ENCODE data around the gene CLEC1B. TPM values are rescaled to one million over a fixed set of nuclear protein-coding genes. Genes with fewer than 3 reads are reported as not detected.

The CLEC1B gene
- total RNA-seq, 1 experiment from 2014 or later: not detected

DNA sequence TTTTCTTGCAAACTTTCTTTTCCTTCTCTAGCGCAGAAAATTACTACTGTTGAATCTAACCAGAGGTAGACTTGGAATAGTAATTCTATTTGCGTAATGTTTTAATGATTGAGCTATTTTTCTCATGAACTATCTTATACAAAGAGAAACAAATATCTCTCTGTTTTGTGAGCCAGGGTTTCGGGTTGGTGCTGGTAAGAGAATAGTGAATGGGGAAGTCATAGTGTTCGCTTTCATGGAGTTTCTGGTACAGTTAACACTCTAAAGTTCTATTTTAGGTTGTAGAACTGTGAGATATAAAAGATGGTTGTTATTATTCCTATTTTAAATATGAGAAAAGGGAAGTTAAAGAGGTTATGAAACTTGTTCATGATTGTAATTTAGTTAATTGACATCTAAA, 6.6 kb downstream of the CLEC1B start:
- H3K79me2 ChIP-seq (ENCODE audit: insufficient read depth, low read length): no peaks in the 10 kb centered on the region
- no peak overlapping the region for H2AFZ ChIP-seq (ENCODE audit: low read depth, low read length, poor library complexity, severe bottlenecking)
- RAD21 ChIA-PET (ENCODE audit: low non-redundant PET in 1 of 2, low total read pairs in 2 of 2, uncharacterized antibody in 2 of 2, unreplicated experiment in 2 of 2): no interaction called here
- POLR2A ChIA-PET: no interaction called here
- BruUV-seq (replicated peaks): no TSS peak
- no peaks in the 10 kb centered on the region for H4K20me1 ChIP-seq (ENCODE audit: insufficient read depth)
- CTCF ChIA-PET: no interaction called here
- no peak overlapping the region for H3K9ac ChIP-seq (ENCODE audit: low read length)
- intact Hi-C loops (cut with micrococcal nuclease): no loop called here
- TF ChIP-seq ZFX (IDR thresholded peaks at IDR 0.05): no peak
- no peak for TF ChIP-seq ZNF274 (IDR thresholded peaks at IDR 0.05; ENCODE audit: low read depth, low read length)
- no peak for TF ChIP-seq CEBPB (IDR thresholded peaks at IDR 0.05; ENCODE audit: low read depth)
- TF ChIP-seq, protein P1, sequence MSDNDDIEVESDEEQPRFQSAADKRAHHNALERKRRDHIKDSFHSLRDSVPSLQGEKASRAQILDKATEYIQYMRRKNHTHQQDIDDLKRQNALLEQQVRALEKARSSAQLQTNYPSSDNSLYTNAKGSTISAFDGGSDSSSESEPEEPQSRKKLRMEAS (IDR thresholded peaks at IDR 0.05): no peak
- TF ChIP-seq YY1 (IDR thresholded peaks at IDR 0.05; ENCODE audit: extremely low read depth, insufficient replicate concordance, low read depth, low read length): no peak
- TF ChIP-seq ELF1 (IDR thresholded peaks at IDR 0.05; ENCODE audit: borderline replicate concordance, low read depth): no peak
- TF ChIP-seq, protein P2, sequence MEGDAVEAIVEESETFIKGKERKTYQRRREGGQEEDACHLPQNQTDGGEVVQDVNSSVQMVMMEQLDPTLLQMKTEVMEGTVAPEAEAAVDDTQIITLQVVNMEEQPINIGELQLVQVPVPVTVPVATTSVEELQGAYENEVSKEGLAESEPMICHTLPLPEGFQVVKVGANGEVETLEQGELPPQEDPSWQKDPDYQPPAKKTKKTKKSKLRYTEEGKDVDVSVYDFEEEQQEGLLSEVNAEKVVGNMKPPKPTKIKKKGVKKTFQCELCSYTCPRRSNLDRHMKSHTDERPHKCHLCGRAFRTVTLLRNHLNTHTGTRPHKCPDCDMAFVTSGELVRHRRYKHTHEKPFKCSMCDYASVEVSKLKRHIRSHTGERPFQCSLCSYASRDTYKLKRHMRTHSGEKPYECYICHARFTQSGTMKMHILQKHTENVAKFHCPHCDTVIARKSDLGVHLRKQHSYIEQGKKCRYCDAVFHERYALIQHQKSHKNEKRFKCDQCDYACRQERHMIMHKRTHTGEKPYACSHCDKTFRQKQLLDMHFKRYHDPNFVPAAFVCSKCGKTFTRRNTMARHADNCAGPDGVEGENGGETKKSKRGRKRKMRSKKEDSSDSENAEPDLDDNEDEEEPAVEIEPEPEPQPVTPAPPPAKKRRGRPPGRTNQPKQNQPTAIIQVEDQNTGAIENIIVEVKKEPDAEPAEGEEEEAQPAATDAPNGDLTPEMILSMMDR (IDR thresholded peaks at IDR 0.05 in 2 of 3, conservative IDR thresholded peaks at IDR 0.05 in 1 of 3; ENCODE audit: borderline replicate concordance in 1 of 3, insufficient read depth in 1 of 3, low read depth in 2 of 3, low read length in 2 of 3): no peak
- no peak for TF ChIP-seq FOSL1 (IDR thresholded peaks at IDR 0.05; ENCODE audit: low read depth)
- TF ChIP-seq SRF (IDR thresholded peaks at IDR 0.05; ENCODE audit: low read depth): no peak
- no peak for TF ChIP-seq RAD21 (IDR thresholded peaks at IDR 0.05; ENCODE audit: low read depth)
- peaks cover 64% of the 10 kb centered on the region for H3K27me3 ChIP-seq (ENCODE audit: insufficient read depth, low read length)
- no peak overlapping the region for H3K4me3 ChIP-seq (replicated peaks in 1 of 2; ENCODE audit: low read depth in 1 of 2, low read length in 2 of 2)
- H3K4me1 ChIP-seq (ENCODE audit: control insufficient read depth in 1 of 2, insufficient read depth in 2 of 2, low read length in 2 of 2): no peaks in the 10 kb centered on the region
- H3K27ac ChIP-seq (ENCODE audit: low read depth, low read length): no peak overlapping the region
- DNase-seq (ENCODE audit: low read depth, low spot score) (no peak), ATAC-seq (no peak)
- H3K9me2 ChIP-seq (ENCODE audit: insufficient read depth): no peaks in the 10 kb centered on the region
- H3K4me2 ChIP-seq (ENCODE audit: low read length): no peak overlapping the region
- no peaks in the 10 kb centered on the region for H3K9me3 ChIP-seq (ENCODE audit: control insufficient read depth in 1 of 2, insufficient read depth in 1 of 2, low read depth in 1 of 2, low read length in 2 of 2)
- H3K36me3 ChIP-seq (ENCODE audit: control insufficient read depth in 1 of 2, insufficient read depth in 2 of 2, low read length in 2 of 2): no peaks in the 10 kb centered on the region

Measured in HCT116 (cell line).